Loucy (cell line): ENCODE data around the gene CTDSP1.

Experiments
- H2AFZ ChIP-seq: fragments of 200-600 bp; sonication (generic); 2 replicates; pipeline ENCODE4 v1.6.0; 2016; ENCODE audit warnings: antibody characterized with exemption, mild to moderate bottlenecking, low read length, moderate library complexity
- H3F3A ChIP-seq: fragments of 200-600 bp; 2 replicates; pipeline ENCODE4 v1.6.0; 2016; ENCODE audit warnings: antibody characterized with exemption, low read depth, mild to moderate bottlenecking
- H3K27me3 ChIP-seq: fragments of 200-600 bp; sonication (generic); 2 replicates; pipeline ENCODE4 v1.6.1; 2014; ENCODE audit warnings: low read length, mild to moderate bottlenecking; ENCODE audit not compliant: insufficient read depth, poor library complexity, severe bottlenecking
- H3K36me3 ChIP-seq: fragments of 200-600 bp; sonication (generic); 2 replicates; pipeline ENCODE4 v1.6.1; 2016; ENCODE audit warnings: low read length; ENCODE audit not compliant: insufficient read depth
- H3K4me1 ChIP-seq: fragments of 200-600 bp; sonication (generic); 2 replicates; pipeline ENCODE4 v1.5.1; 2014; ENCODE audit warnings: low read length, mild to moderate bottlenecking; ENCODE audit not compliant: insufficient read depth, poor library complexity, severe bottlenecking
- H3K4me2 ChIP-seq: fragments of 200-600 bp; sonication (generic); 2 replicates; pipeline ENCODE4 v1.6.0; 2014; ENCODE audit warnings: antibody characterized with exemption, low read length, low read depth, mild to moderate bottlenecking; ENCODE audit not compliant: poor library complexity, severe bottlenecking
- H3K4me3 ChIP-seq: fragments of 200-600 bp; sonication (generic); 2 replicates; pipeline ENCODE4 v1.5.1; 2014; ENCODE audit warnings: low read length, mild to moderate bottlenecking, mixed read lengths; ENCODE audit not compliant: poor library complexity, severe bottlenecking
- H3K79me2 ChIP-seq: fragments of 200-600 bp; sonication (generic); 2 replicates; pipeline ENCODE4 v1.6.1; 2014; ENCODE audit warnings: low read length; ENCODE audit not compliant: insufficient read depth
- H3K9ac ChIP-seq: fragments of 200-600 bp; sonication (generic); 2 replicates; pipeline ENCODE4 v1.6.0; 2014; ENCODE audit warnings: mild to moderate bottlenecking, low read depth, low read length, moderate library complexity; ENCODE audit not compliant: poor library complexity, severe bottlenecking
- H3K9me2 ChIP-seq: fragments of 200-600 bp; sonication (generic); replicated peaks from 2 replicates; pipeline ENCODE4 v1.6.1; 2016; ENCODE audit warnings: low read depth, low read length, mixed read lengths
- H3K9me3 ChIP-seq: fragments of 200-600 bp; sonication (generic); 2 replicates; pipeline ENCODE4 v1.6.1; 2014; ENCODE audit warnings: mild to moderate bottlenecking, antibody characterized with exemption, low read length, low read depth; ENCODE audit not compliant: insufficient read depth
- H4K20me1 ChIP-seq: fragments of 200-600 bp; sonication (generic); 2 replicates; pipeline ENCODE4 v1.6.0; 2014; ENCODE audit warnings: antibody characterized with exemption, low read length, mild to moderate bottlenecking; ENCODE audit not compliant: insufficient read depth, poor library complexity, severe bottlenecking
- CTCF ChIP-seq: fragments of 200-600 bp; sonication (generic); conservative IDR thresholded peaks from 2 replicates; pipeline ENCODE4 v1.5.1; 2014; ENCODE audit warnings: mild to moderate bottlenecking, antibody characterized with exemption, low read length
- EZH2phosphoT487 ChIP-seq: fragments of 200-600 bp; IDR thresholded peaks from 2 replicates; pipeline ENCODE4 v1.6.1; 2018; ENCODE audit warnings: antibody characterized with exemption, mild to moderate bottlenecking, moderate library complexity, borderline replicate concordance

CTDSP1 gene

GRCh38 chr2:218407717-218408116 is 8.0 kb downstream of the CTDSP1 start:
- Histone ChIP-seq H3K9me3 (no peaks in the 10 kb centered on the region), H3F3A (no peaks in the 10 kb centered on the region), H3K4me2 (no peak overlapping the region), H3K36me3 (peaks cover 16% of the 10 kb centered on the region; the same call in 1 of the 2 replicates), H3K9ac (peak overlapping the region; percentile 72), H2AFZ (no peak overlapping the region), H4K20me1 (peaks cover 8% of the 10 kb centered on the region), H3K9me2 (no peaks in the 10 kb centered on the region), H3K4me3 (no peak overlapping the region), H3K27me3 (no peaks in the 10 kb centered on the region), H3K4me1 (peaks cover 28% of the 10 kb centered on the region), H3K79me2 (peaks cover 21% of the 10 kb centered on the region)
- TF ChIP-seq CTCF (no peak), EZH2phosphoT487 (no peak)

GRCh38 chr2:218418321-218418716 is 18.7 kb downstream of the CTDSP1 start:
- Histone ChIP-seq H3K4me3 (no peak overlapping the region), H3K4me1 (no peaks in the 10 kb centered on the region), H3K4me2 (no peak overlapping the region), H3K79me2 (no peaks in the 10 kb centered on the region), H3K27me3 (no peaks in the 10 kb centered on the region), H2AFZ (no peak overlapping the region), H3K9me2 (no peaks in the 10 kb centered on the region), H3K9me3 (no peaks in the 10 kb centered on the region), H3K36me3 (no peaks in the 10 kb centered on the region), H3F3A (no peaks in the 10 kb centered on the region), H3K9ac (no peak overlapping the region), H4K20me1 (no peaks in the 10 kb centered on the region)
- TF ChIP-seq CTCF (no peak), EZH2phosphoT487 (no peak)

- Histone ChIP-seq H2AFZ (no peak within 1 kb of the TSS), H3K36me3 (no peaks in the 10 kb centered on the region), H3K4me1 (no peaks in the 10 kb centered on the region), H3F3A (no peaks in the 10 kb centered on the region), H3K9me2 (no peaks in the 10 kb centered on the region), H3K4me2 (no peak within 1 kb of the TSS), H3K4me3 (no peak within 1 kb of the TSS), H3K79me2 (no peaks in the 10 kb centered on the region), H3K9me3 (no peaks in the 10 kb centered on the region), H3K27me3 (no peaks in the 10 kb centered on the region), H3K9ac (no peak within 1 kb of the TSS), H4K20me1 (no peaks in the 10 kb centered on the region)
- no peak for TF ChIP-seq EZH2phosphoT487
- TF ChIP-seq CTCF = no peak
These were observed 19.2 kb downstream of the CTDSP1 start, which contains the start of gene VIL1 for GRCh38 chr2:218418717-218419458. Gene VIL1, plus strand, starts transcription at chr2:218419123. Its CDS starts 4,656 bp downstream, at chr2:218423779.
